Endothelial cell of umbilical vein (primary cell): ENCODE data around the gene ZNF514. TPM values are rescaled to one million over a fixed set of nuclear protein-coding genes. Genes with fewer than 3 reads are reported as not detected.

ENCODE experiments used
- BruUV-seq: library from RNA; stranded (reverse); fragments of 400-500 nt; replicated peaks from 2 replicates; lab custom pipeline; 2021; lab: Mats Ljungman, UMichigan
- CTCF ChIA-PET: fragments of 300-600, 350-600 bp; sonication (Branson Sonifier 250); formaldehyde crosslinking; loops from one replicate; lab custom pipeline; 2021; ENCODE audit warnings: antibody characterized with exemption, inconsistent platforms; lab: Charles Lee
- POLR2A ChIA-PET: fragments of 300-600, 350-600 bp; sonication (Branson Sonifier 250); formaldehyde crosslinking; loops from one replicate; lab custom pipeline; 2021; ENCODE audit warnings: antibody characterized with exemption, inconsistent platforms; lab: Charles Lee
- DNase-seq: peaks from one replicate; pipeline ENCODE4 v3.0.0-alpha.2; 2011; ENCODE audit warnings: low read depth, low spot score
- FAIRE-seq: peaks from 2 replicates; lab custom pipeline; 2011; peaks lifted over from hg19 to GRCh38; lab: Jason Lieb, UNC
- H2AFZ ChIP-seq: 2 replicates; pipeline ENCODE4 v1.6.0; 2012; ENCODE audit warnings: low read depth, low read length, control low read depth, inconsistent platforms
- H3K27ac ChIP-seq: 2 replicates; pipeline ENCODE4 v1.5.1; 2011; ENCODE audit warnings: low read depth, mild to moderate bottlenecking, control low read depth, low read length, moderate library complexity; ENCODE audit not compliant: insufficient read depth
- H3K27me3 ChIP-seq, 2 experiments: 2 replicates each; pipeline versions ENCODE4 v1.6.0 to v1.6.1; 2011; ENCODE audit warnings: low read length in 2 of 2, mixed read lengths in 1 of 2; ENCODE audit not compliant: control insufficient read depth in 2 of 2, insufficient read depth in 2 of 2
- H3K36me3 ChIP-seq, 2 experiments: 2 replicates in 1 of 2; 3 replicates in 1 of 2; pipeline ENCODE4 v1.5.1; 2011; ENCODE audit warnings: low read length in 2 of 2, mild to moderate bottlenecking in 1 of 2, moderate library complexity in 1 of 2; ENCODE audit not compliant: control insufficient read depth in 2 of 2, insufficient read depth in 2 of 2; ENCODE audit errors: extremely low read depth in 1 of 2
- H3K4me1 ChIP-seq: 3 replicates; pipeline ENCODE4 v1.5.1; 2011; ENCODE audit warnings: mild to moderate bottlenecking, low read length; ENCODE audit not compliant: control insufficient read depth, insufficient read depth; ENCODE audit errors: extremely low read depth
- H3K4me2 ChIP-seq: 2 replicates; pipeline ENCODE4 v1.6.1; 2011; ENCODE audit warnings: low read length, control low read depth, mixed read lengths; ENCODE audit not compliant: insufficient read depth
- H3K4me3 ChIP-seq, 3 experiments: fragments of 200-600 bp in 1 of 3; sonication (generic), shearing (Covaris generic) in 1 of 3; replicated peaks in 1 of 3; 2 replicates each; pipeline ENCODE4 v1.5.1; 2011 to 2016; ENCODE audit warnings: control low read depth in 3 of 3, low read length in 3 of 3, mild to moderate bottlenecking in 2 of 3, inconsistent platforms in 1 of 3, low read depth in 1 of 3, moderate library complexity in 1 of 3; ENCODE audit not compliant: insufficient read depth in 1 of 3
- H3K79me2 ChIP-seq: 2 replicates; pipeline ENCODE4 v1.6.0; 2012; ENCODE audit warnings: low read length, inconsistent platforms; ENCODE audit not compliant: control insufficient read depth, insufficient read depth
- H3K9ac ChIP-seq: replicated peaks from 2 replicates; pipeline ENCODE3; 2011; ENCODE audit warnings: low read length, control low read depth; ENCODE audit not compliant: insufficient read depth; ENCODE audit errors: extremely low read depth
- H3K9me1 ChIP-seq: replicated peaks from 3 replicates; pipeline ENCODE4 v1.6.0; 2011; ENCODE audit warnings: mild to moderate bottlenecking, low read length; ENCODE audit not compliant: control insufficient read depth, insufficient read depth; ENCODE audit errors: extremely low read depth
- H3K9me3 ChIP-seq: replicated peaks from 2 replicates; pipeline ENCODE4 v1.5.1; 2012; ENCODE audit warnings: low read length, inconsistent platforms; ENCODE audit not compliant: control insufficient read depth, insufficient read depth
- H4K20me1 ChIP-seq: replicated peaks from 2 replicates; pipeline ENCODE3; 2011; ENCODE audit warnings: mild to moderate bottlenecking, low read length; ENCODE audit not compliant: control insufficient read depth, insufficient read depth; ENCODE audit errors: extremely low read depth
- EZH2 ChIP-seq: IDR thresholded peaks from 2 replicates; pipeline ENCODE4 v1.6.1; 2012; ENCODE audit warnings: borderline replicate concordance, low read depth, mild to moderate bottlenecking, moderate library complexity, low read length, inconsistent platforms; ENCODE audit not compliant: severe bottlenecking
- JUN ChIP-seq: IDR thresholded peaks from 2 replicates; pipeline ENCODE4 v1.6.1; 2011; ENCODE audit warnings: borderline replicate concordance, low read depth; ENCODE audit not compliant: insufficient read length, insufficient read depth
- POLR2A ChIP-seq: IDR thresholded peaks from 2 replicates; pipeline ENCODE4 v1.6.1; 2012; ENCODE audit warnings: low read depth, mild to moderate bottlenecking, control low read depth, low read length
- POLR2AphosphoS5 ChIP-seq: IDR thresholded peaks from 2 replicates; pipeline ENCODE4 v1.6.1; 2012; ENCODE audit warnings: low read depth, mild to moderate bottlenecking, control low read depth, low read length, moderate library complexity; ENCODE audit not compliant: insufficient read depth
- dilution Hi-C: fragments of 300-500 bp; cut with MboI; formaldehyde crosslinking; loops from one replicate; pipeline ENCODE4 v1.15.0; 2019; ENCODE audit warnings: low sequenced_read_pairs; ENCODE audit not compliant: extremely low pct_ligation_motif_present
- intact Hi-C: fragments of 100-400 bp; cut with micrococcal nuclease; formaldehyde crosslinking; loops from one replicate; pipeline ENCODE4 v1.10.0; 2022
- polyA plus RNA-seq, 4 experiments: library from polyadenylated mRNA; depleted of rRNA in 3 of 4; stranded (reverse) in 3 of 4; unstranded in 1 of 4; fragments of >200 nt; gene quantifications; 2 replicates each; pipeline versions ENCODE4 v1.2.1 to v1.2.3, GENCODE V29; 2011 to 2012; ENCODE audit warnings: missing spikeins in 1 of 4
- total RNA-seq: library from RNA; stranded (reverse); gene quantifications from 2 replicates; pipeline ENCODE4 v1.2.3, GENCODE V29; 2021
- TF ChIP-seq, protein P1 (sequence below), 2 donors: IDR thresholded peaks; 1 replicate in 1 of 2; 2 replicates in 1 of 2; pipeline ENCODE4 v1.5.1; 2011; ENCODE audit warnings: low read length in 2 of 2, mild to moderate bottlenecking in 2 of 2, moderate library complexity in 2 of 2, control low read depth in 1 of 2, inconsistent platforms in 1 of 2, low read depth in 1 of 2; ENCODE audit not compliant: insufficient read depth in 1 of 2; ENCODE audit errors: extremely low read depth in 1 of 2
- TF ChIP-seq, protein P2 (sequence below): IDR thresholded peaks from 2 replicates; pipeline ENCODE4 v1.6.1; 2011; ENCODE audit not compliant: insufficient read depth, insufficient read length

Gene ZNF514
- total and polyA plus RNA-seq, 2 donors (not counting 3 experiments of a cell fraction or from before 2014, with no cell fraction given), result 3.9 to 11.6 TPM

DNA sequence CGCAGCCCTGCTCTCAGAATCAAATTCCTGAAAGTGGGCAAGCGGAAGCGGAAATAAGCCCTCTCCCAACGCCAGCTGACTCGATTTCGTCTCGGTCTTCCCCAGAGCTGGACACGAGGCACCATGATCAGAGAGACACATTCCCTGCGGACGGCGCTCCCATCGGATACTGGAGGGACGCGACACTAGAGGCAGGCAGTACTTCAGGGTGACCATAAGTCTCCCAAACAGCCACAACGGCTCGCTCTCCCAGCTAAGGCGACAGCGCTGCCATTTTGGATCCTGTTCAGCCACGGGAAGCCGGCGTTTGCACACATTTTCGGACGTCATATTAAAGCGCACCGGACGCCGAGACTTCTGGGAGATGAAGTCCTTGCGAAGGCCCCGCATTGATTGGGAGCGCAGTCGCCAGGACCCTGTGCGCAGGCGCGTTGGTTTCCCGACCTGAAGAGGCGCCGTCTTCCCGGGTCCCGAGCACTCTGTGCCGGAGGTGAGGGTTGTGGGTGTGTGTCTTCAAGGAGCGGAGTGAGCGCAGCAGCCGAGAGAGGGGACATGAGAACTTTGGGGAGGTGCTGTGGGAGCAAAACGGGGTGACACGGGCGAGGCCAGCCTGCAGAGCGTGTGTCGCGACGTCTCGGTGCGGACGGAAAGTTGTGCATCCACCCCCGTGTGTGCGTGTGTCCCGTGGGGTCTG, 5.9 kb upstream of the ZNF514 start, which contains the start of gene ZNF2:
Gene ZNF2, plus strand, starts transcription at position 439 of the 694 bp plus-strand sequence. CDS start 10,418 bp downstream, outside the sequence.
- FAIRE-seq, result peak; percentile 100
- Histone ChIP-seq H3K9me1 (no peaks in the 10 kb centered on the region), H3K4me2 (peak within 1 kb of the TSS; percentile 94), H3K79me2 (peaks cover 2% of the 10 kb centered on the region), H3K36me3 (no peaks in the 10 kb centered on the region), H3K9ac (peak within 1 kb of the TSS; percentile 93), H3K27me3 (no peaks in the 10 kb centered on the region), H3K27ac (peak within 1 kb of the TSS; percentile 84), H4K20me1 (no peaks in the 10 kb centered on the region), H2AFZ (peak within 1 kb of the TSS; percentile 92), H3K4me3 (peak within 1 kb of the TSS; percentile 58 to 86 (median 67)), H3K4me1 (peaks cover 8% of the 10 kb centered on the region), H3K9me3 (no peaks in the 10 kb centered on the region)
- peak; percentile 97 for DNase-seq
- POLR2A ChIA-PET, result interaction anchor here (2.1 kb wide), 1 partner anchor 44 kb away, joined by 14 read pairs; the partner anchor contains the start of gene MRPS5
- TF ChIP-seq EZH2 (no peak), POLR2A (peak; percentile 87), POLR2AphosphoS5 (peak; percentile 83), JUN (no peak)
- TF ChIP-seq, protein P1, sequence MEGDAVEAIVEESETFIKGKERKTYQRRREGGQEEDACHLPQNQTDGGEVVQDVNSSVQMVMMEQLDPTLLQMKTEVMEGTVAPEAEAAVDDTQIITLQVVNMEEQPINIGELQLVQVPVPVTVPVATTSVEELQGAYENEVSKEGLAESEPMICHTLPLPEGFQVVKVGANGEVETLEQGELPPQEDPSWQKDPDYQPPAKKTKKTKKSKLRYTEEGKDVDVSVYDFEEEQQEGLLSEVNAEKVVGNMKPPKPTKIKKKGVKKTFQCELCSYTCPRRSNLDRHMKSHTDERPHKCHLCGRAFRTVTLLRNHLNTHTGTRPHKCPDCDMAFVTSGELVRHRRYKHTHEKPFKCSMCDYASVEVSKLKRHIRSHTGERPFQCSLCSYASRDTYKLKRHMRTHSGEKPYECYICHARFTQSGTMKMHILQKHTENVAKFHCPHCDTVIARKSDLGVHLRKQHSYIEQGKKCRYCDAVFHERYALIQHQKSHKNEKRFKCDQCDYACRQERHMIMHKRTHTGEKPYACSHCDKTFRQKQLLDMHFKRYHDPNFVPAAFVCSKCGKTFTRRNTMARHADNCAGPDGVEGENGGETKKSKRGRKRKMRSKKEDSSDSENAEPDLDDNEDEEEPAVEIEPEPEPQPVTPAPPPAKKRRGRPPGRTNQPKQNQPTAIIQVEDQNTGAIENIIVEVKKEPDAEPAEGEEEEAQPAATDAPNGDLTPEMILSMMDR (IDR thresholded peaks at IDR 0.05; ENCODE audit: extremely low read depth in 1 of 2, insufficient read depth in 1 of 2, low read depth in 1 of 2, low read length in 2 of 2), result peak in 1 of 2 donors; percentile 7
- TF ChIP-seq, protein P2, sequence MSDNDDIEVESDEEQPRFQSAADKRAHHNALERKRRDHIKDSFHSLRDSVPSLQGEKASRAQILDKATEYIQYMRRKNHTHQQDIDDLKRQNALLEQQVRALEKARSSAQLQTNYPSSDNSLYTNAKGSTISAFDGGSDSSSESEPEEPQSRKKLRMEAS, result no peak
- dilution Hi-C loops, result no loop called here
- intact Hi-C loops, result loop anchor here (2.0 to 5.0 kb wide), 2 partner anchors 45 to 88 kb away; partner anchors contain the start of gene MRPS5
- no TSS peak for BruUV-seq
- CTCF ChIA-PET, result interaction anchor here (1.3 to 1.6 kb wide), 2 partner anchors 44 to 224 kb away, joined by 3 to 5 read pairs; partner anchors contain the start of gene MRPS5
